ENCODE data around the gene SIGLEC6.

DNA sequence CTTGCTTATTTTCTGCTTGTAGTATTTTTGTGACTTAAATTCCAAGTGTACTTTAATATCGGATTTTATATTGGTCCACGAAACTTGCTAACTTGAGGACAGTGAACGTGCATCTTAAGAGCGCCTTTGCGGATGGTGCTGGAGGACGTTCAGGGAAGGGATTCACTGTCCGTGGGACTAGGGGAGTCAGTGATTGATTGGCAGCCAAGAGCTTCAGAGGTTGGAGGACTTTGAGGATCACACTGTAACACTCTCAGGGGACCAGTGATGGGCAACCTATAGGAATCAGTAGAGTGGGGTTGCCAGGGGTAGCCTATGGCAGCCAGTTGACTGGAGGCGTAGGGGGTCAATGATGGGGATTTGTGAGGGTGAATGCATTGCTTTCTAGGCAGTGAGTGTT, 40.1 kb upstream of the SIGLEC6 start:
- TF ChIP-seq, protein P1, sequence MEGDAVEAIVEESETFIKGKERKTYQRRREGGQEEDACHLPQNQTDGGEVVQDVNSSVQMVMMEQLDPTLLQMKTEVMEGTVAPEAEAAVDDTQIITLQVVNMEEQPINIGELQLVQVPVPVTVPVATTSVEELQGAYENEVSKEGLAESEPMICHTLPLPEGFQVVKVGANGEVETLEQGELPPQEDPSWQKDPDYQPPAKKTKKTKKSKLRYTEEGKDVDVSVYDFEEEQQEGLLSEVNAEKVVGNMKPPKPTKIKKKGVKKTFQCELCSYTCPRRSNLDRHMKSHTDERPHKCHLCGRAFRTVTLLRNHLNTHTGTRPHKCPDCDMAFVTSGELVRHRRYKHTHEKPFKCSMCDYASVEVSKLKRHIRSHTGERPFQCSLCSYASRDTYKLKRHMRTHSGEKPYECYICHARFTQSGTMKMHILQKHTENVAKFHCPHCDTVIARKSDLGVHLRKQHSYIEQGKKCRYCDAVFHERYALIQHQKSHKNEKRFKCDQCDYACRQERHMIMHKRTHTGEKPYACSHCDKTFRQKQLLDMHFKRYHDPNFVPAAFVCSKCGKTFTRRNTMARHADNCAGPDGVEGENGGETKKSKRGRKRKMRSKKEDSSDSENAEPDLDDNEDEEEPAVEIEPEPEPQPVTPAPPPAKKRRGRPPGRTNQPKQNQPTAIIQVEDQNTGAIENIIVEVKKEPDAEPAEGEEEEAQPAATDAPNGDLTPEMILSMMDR (IDR thresholded peaks at IDR 0.05): no peak
- TF ChIP-seq POLR2A (IDR thresholded peaks at IDR 0.05): no peak

Data from uterus (tissue), 2 donors.